Endothelial cell of hepatic sinusoid (primary cell): ENCODE results near the gene FCRL3.

ENCODE experiments used
- in situ Hi-C: cut with HindIII; loops from 2 replicates; pipeline ENCODE4 v1.10.0; 2017; ENCODE audit warnings: low sequenced_read_pairs

FCRL3 gene

DNA sequence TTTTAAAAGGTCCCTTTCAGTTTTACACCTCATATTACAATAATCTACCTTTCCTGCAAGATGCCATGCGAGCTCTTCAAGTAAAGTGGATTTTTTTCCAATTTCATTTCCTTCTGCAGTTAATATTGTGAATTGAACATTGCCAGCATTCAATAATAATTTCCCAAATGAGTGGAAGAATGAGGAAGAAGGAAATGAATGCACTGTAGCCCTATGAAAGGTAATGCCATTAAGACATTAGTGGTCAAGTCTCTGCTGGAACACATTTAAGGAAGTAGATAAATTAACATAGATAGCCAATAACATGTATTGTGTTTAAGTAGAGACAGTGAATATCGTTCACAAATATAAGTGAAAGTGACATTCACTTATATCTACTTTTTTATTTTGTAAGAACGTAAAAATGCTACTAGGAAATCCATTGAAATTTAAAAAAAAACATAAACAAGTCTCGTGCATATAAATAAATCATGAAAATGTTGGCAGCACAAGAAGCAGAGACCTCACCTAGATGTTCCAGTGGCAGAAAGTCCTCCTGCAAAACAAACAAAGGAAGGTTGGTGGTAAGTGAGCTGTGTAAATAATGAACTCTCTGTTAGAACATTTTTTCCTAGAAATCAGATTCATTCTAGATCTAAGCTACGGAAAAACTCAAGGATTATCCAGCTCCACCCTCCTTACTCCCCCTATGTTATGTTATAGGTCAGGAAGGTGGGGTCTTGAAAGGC is 17.7 kb downstream of the FCRL3 start:
- in situ Hi-C loops = no loop called here

GRCh38 chr1:157678721-157679120 is 21.8 kb downstream of the FCRL3 start:
- in situ Hi-C loops = no loop called here

- in situ Hi-C loops = no loop called here
These were observed 27.6 kb downstream of the FCRL3 start for GRCh38 chr1:157673008-157673407.

- in situ Hi-C loops = no loop called here
These were observed 28.7 kb downstream of the FCRL3 start for GRCh38 chr1:157671895-157672294.

GRCh38 chr1:157659576-157660247 is 40.9 kb downstream of the FCRL3 start:
- in situ Hi-C loops = no loop called here

DNA sequence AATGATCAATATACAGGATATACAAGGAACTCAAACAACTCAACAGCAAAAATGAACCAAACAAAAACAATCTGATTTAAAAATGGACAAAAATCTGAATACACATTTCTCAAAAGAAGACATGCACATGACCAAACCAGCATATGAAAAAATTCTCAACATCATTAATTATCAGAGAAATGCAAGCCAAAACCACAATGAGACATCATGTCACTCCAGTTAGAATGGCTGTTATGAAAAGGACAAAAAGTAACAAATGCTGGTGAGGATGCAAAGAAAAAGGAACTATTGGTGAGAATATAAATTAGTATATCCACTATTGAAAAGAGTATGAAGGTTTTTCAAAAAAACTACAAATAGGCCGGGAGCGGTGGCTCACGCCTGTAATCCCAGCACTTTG is 42.0 kb downstream of the FCRL3 start:
- in situ Hi-C loops = no loop called here

GRCh38 chr1:157653494-157653873 is 47.1 kb downstream of the FCRL3 start:
- in situ Hi-C loops = no loop called here

DNA sequence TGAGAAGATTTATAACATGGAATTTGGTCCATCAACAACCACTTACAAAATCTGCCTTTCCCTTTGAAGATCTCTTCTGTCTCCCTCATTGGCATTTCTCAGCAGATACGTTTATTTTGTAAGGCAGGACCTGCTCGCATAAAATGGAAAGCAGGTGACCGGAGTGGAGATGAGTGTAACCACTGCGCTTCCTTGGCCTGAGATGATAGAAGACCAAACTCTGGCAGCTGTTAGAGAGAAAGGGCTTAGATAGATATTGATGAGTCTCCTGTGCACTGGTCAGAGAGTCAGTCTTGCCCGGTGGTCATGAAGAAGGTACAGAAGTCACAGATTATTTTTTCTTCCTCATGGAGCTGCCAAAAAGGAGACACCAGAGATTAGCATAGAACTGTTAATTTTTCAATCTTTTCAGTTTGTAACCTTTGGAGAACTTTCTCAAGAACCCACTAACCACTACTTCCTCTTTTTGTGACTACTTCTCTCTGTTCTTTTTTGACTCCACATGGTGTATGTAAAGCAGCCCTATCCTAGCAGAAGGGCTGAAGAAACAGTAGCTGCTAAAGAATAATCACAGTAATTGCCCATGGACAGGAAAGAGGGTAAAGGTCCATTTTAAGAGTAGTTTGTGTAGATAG is 47.6 kb downstream of the FCRL3 start:
- in situ Hi-C loops = no loop called here

GRCh38 chr1:157648317-157648716 is 52.3 kb downstream of the FCRL3 start:
- in situ Hi-C loops = no loop called here

DNA sequence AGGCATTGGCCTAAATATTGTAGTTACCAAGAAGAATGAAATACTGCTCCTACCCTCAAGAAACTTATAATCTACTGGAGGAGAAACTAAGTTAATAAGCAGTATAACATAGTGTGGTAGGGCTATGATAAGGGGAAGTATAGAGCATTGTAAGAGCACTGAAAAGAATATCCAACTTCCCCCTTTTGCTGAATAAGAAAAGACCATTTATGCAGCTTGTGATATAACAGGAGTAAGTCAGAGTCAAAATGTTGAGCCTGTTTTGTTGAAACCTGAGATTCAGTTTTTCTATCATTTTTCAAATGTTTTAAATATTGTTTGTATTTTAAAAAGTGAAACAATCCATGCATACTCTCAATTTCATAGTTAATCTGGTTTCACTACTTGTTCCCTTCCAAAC is 54.4 kb downstream of the FCRL3 start:
- in situ Hi-C loops = no loop called here

DNA sequence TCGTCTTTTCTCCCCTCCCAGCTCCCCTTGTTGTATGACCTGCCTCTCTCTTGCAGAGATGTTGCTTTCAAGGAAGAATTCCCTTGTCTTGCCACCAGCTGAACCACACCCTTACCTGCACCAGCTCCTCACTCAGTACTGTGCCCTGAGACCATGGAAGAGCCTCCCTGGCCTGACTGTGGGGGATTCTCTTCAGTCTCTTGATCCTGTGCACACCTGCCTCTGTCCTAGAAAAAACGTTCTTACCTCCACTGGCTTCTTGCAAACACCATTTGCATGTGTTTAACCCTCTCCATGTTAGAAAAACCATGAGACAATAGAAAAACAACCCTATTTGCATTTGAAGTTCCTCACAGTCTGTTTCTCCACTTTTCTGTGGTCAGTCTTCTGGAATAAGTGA is 59.4 kb downstream of the FCRL3 start:
- in situ Hi-C loops = no loop called here

- in situ Hi-C loops = no loop called here
These were observed 60.8 kb downstream of the FCRL3 start for GRCh38 chr1:157639800-157640199.

DNA sequence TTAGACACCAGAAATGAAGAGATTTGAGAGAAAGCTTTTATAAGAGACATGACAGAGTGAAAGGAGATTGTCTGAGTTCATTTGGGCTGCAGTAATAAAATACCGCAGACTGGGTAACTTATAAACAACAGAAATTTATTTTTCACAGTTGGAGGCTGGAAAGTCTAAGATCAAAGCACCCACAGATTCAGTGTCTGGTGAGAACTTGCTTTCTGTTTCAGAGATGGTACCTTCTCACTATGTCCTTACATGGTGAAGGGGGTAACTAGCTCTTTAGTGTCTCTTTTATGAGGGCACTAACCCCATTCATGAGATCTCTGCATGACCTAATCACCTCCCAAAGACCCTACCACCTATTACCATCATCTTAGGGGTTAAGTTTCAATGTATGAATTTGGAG is 71.8 kb downstream of the FCRL3 start:
- in situ Hi-C loops = no loop called here
